Measurements from ENCODE around the gene NTRK1.
A peak's percentile ranks its signal among the peaks of the same experiment; 100 is the strongest.

Gene NTRK1

GRCh38 chr1:156928043-156928602 is 67.5 kb downstream of the NTRK1 start:
- peak; percentile 43 for TF ChIP-seq CTCF (conservative IDR thresholded peaks at IDR 0.05; ENCODE audit: low read depth)
- no peak overlapping the region for H3K27ac ChIP-seq
- ChIA-PET CTCF (interaction anchor here (0.5 to 4.1 kb wide), 25 partner anchors 8 to 239 kb away, joined by 3 to 77 read pairs (median 4); partner anchors contain the start of genes INSRR, METTL25B, NTRK1 and PEAR1), POLR2A (ENCODE audit: low non-redundant PET) (no interaction called here)
- DNase-seq (ENCODE audit: low spot score) = no peak

- no peak for TF ChIP-seq CTCF (conservative IDR thresholded peaks at IDR 0.05; ENCODE audit: low read depth)
- DNase-seq (ENCODE audit: low spot score) = no peak
- CTCF ChIA-PET = no interaction called here
- no peak overlapping the region for H3K27ac ChIP-seq
- POLR2A ChIA-PET (ENCODE audit: low non-redundant PET) = no interaction called here
These were observed 69.1 kb downstream of the NTRK1 start for GRCh38 chr1:156929596-156930238.

DNA sequence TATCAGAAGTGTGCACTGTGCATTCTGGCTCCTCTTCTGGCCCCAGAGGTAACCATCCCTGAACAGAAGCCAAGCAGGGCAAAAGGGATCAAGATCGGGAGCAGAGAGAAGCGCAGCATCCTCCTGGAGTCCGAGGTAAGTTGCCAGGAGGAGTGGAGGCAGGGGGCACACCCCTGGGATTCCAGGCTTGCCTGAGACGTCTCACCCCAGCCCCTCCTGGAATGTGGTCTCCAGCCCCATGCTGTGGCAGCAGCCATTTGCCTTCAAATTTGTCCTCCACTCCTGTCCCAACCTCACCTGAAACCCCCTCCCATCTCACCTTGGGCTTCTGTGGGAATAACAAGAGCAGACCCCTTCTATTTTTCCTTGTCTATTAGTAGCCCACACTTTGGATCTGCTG is 69.8 kb downstream of the NTRK1 start:
- no peak for DNase-seq (ENCODE audit: low spot score)
- ChIA-PET CTCF (no interaction called here), POLR2A (ENCODE audit: low non-redundant PET) (no interaction called here)
- H3K27ac ChIP-seq = no peak overlapping the region
- TF ChIP-seq CTCF (conservative IDR thresholded peaks at IDR 0.05; ENCODE audit: low read depth) = no peak
